Measurements from ENCODE around the gene TRAF3IP3.
A peak's percentile ranks its signal among the peaks of the same experiment; 100 is the strongest.

Gene TRAF3IP3

DNA sequence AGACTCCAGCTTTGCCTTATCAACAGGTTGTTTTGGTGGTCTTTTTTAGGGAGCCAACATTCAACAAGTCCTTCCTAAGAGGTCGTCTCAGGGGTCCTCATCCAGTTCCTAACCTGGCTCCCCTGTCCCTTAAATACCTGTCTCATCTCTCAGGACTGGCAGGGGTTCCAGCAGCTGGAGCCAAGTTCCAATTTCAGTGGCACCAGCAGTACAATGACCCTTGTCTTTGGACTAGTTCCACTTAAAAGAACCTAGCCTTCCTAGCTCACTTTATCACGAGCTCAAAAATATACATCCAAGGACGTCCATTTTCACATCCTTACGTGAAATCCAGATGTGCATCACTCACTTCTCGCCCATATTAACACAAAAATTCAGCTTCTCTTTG lies 18.7 kb upstream of the TRAF3IP3 start:
- DNase-seq: no peak

DNA sequence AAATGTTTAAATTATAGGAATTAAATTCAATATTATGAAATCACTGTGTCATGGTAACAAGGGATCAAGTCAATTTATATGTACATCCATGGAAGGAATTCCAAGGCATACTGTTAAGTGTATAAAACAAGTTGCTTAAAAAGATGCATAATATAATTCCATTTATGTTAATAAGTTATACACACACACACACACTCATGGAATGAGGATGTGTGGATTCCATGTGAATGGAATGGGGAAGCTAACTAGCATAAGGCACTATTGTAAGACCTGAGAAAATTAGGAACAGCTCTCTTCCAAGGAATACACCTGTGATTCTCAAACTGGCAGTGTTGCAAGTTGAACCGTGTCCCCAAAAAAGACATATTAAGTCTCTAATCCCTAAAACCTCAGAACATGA lies 17.6 kb upstream of the TRAF3IP3 start:
- DNase-seq: no peak

DNA sequence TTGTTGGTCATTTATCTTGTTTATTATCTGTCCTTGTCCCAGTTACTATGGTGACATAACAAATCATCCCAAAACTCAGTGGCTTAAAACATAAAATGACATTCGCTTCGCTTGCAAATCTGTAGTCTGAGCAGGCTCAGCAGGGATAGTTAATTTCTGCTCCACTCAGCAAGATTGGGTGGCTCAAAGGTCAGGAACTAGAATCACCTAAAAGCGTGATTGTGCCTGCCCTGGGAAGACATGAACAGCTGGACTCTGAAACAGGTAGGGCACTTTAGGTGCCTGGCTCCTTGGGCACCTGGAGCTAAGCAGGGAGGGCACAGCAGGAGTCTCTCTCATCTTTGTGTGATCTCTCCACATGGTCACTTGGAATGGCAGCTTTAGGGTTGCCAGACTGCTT lies 14.7 kb upstream of the TRAF3IP3 start:
- no peak for DNase-seq

DNA sequence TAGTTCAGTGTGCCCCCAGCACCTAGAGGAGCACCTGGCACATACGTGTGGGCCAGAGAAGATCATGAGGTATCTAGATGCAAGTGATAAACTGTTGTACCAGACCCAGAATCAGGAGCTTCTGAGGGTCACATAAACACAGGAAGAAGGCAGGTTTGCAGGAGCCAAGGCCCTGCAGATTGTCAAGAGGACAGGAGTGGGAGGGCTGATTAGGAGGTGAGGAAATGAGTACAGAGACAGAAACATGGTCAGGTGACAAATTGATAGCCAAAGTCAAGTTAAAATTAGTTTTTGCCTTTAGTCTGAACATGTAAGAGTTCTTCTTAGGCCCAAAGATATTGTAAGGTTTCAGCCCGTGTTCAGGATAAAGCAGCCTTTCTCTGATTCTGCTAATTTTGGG lies 14.0 kb upstream of the TRAF3IP3 start:
- DNase-seq: no peak

GRCh38 chr1:209742409-209743144 lies 13.3 kb upstream of the TRAF3IP3 start:
- DNase-seq: no peak

GRCh38 chr1:209743145-209743482 lies 12.7 kb upstream of the TRAF3IP3 start:
- peak in 13 of 56 donors; percentile 1 to 64 (median 21) for DNase-seq

DNA sequence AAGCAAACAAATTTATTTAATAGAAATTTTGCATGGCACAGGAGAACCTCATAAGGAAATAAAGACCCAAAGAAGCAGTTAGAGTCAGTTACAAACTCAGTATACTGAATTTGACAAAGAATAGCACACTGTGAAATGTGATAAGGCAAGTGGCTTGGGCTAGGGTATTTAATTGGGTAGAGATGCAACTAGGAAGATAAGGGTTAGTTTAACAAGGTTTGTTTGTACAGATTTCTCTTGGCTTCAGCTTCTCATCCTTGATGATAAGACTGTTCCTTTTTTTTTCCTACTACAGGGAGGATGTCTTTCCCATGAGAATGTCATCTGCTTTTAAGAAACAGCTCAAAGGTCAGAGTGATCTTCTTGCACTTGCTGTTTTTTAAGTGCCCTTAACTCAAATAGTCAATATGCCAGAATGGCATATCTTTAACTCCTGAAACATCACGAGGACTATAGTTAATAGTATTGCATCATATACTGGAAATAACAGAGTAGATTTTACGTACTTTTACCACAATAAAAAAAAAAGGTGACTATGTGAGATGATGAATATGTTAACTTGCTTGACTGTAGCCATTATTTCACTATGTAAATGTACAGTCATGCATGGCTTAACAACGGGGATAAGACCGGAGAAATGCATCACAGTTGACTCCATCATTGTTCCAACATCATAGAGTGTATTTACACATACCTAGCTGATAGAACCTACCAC lies 9.2 kb upstream of the TRAF3IP3 start:
- DNase-seq: no peak

DNA sequence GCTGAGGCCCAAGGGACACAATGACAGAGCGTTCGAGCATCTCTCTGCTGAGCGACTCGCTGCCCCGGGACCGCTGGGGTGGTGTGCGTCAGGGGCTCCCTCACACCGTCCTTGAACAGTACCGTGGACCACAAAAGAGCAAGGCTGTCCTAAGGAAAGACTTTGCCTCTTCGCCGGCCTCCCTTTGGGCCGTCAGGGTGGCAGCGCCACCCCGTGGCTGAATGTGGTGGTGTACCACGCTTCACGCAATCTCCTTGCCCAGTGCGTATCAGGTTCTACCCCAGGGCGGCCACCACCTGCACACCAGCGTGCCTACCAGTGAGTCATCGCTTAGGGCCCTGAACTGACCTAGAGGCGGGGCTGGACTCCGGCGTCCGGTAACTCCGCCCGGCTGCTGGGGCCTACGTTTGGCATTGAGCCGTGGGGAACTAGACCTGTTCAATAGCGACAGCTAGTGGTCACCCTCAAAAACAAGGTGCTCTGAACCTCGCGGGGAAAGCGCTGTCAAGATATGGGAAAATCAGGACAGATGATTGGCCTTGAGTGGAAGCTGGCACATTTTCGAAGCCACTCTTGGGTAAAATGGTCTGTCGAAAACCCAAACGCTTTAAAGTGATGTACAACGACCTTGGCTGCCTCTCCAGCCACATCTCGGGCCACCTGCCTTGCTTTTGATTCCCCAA lies 8.1 kb upstream of the TRAF3IP3 start:
- peak in 55 of 56 donors; percentile 26 to 93 (median 73) for DNase-seq

GRCh38 chr1:209748620-209749019 lies 7.2 kb upstream of the TRAF3IP3 start:
- DNase-seq: no peak

DNA sequence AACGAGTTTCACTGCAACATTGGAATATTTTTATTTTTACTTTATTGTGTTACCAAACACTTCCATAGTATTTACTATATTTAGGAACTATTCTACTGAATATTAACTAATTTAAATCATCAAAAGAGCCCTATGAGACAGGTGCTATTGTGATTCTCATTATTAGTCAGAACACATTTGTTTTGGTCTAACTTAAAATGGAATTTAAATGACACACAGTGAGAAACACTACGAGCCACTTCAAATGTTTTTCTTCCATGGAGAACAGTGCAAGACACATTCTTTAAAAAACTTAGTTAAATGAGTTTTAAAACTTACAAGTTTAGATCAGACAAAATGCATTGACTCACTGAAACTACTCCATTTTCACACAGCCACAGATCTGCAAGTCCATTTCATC lies 6.6 kb upstream of the TRAF3IP3 start:
- no peak for DNase-seq

GRCh38 chr1:209749670-209750323 lies 6.1 kb upstream of the TRAF3IP3 start:
- DNase-seq: no peak

DNA sequence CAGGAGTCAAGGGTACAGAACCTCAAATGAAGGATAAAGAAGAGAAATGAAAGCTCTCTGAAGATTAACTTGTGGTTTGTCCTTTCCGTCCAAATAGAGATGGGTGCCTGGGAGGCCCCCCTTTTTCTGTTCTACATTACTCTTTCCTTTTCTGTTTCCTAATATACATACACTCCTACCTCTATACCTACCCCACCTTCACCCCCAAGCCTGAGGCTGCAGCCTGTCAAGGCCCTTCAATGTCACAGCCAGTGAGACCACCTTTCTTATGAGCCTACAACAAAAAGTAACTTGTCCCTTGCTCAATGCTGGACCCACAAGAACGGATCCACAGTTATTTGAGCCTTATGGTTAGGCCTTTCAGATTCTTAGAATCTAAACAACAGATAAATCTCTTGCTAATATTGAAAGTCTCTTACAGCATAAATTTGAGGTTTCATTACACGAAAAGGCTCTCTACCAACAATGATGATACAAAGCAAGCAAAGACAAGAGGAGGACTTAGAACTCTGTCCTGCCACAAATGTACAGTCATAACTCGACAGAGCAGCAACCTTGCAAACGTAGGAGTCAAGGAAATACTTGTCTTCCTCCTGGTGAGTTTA lies 4.1 kb upstream of the TRAF3IP3 start:
- DNase-seq: no peak

DNA sequence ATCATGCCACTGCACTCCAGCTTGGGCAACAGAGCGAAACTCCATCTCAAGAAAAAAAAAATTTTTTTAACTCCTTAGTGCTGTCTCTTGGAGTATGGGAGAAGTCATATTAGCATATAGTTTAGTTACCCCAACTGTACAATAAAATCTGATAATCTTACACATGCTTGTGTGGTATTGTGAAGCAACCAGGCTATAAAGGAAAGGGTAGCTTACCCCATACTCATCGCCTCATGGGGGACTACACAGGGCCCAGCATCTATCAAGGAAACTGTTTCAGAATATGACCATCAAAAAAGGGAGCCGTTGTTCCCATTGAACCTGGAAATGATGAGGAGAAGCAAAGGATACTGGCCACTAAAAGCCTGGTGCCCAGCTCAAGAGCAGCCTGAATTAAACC lies 3.0 kb upstream of the TRAF3IP3 start:
- DNase-seq: no peak

DNA sequence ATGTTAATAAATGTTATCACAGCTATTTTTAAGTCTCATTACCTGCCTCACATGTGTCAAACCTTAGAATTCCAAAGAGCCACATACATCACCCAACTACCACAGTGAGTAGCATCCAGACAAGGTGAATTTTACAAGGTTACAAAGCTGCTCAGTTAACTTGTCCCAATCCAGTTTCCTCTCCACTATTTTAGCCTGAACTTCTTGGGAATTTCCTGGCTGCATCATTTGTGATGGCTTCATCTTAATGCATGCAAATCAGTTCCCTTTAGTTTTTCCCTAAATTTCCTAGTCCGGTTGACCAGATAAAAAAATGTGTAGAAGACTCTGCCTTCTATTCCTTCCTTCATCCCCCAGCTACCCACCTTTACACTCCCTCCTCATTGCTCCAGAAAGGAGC lies 597 bp upstream of the TRAF3IP3 start:
- DNase-seq: no peak

DNA sequence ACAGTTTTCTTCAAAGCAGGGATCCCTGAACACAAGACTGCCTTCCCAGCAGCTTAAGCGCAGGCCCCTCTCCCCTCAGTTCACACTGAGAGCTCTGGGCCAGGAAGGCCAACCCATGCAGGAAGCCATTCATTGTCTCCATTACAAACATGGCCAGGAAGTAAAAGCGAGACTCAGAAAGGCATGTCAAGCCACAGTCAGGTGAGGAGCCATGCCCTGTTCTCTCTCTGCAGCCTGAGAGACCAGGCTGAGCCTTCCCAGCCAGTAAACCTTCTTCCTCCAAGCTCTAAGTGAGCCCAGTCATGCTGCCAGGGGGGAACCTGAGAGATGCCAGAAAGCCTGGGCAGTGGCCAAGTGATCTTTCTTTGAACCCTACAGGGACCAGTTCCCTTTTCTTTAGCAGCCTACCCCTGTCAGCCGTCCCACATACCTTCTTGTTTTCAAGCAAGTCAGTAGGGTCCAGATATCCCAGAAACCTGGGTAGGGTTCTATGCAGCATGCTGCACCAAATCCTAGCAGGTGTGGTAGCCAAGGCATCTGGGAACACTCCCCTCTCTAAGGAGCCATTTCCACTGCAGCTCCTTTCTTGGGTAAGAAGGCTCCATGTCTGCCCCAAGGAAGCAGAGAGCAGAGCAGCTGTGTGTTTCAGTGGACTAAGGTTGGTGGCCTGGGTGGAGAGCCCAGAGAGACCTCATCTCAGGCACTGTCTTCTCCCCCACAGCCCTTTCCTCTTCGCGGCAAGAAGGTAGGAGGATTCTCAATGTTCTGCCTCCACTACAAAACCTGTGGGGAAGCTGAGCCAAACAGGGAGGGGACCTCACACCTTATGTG lies 977 bp downstream of the TRAF3IP3 start:
- peak in 13 of 56 donors; percentile 8 to 48 (median 16) for DNase-seq

DNA sequence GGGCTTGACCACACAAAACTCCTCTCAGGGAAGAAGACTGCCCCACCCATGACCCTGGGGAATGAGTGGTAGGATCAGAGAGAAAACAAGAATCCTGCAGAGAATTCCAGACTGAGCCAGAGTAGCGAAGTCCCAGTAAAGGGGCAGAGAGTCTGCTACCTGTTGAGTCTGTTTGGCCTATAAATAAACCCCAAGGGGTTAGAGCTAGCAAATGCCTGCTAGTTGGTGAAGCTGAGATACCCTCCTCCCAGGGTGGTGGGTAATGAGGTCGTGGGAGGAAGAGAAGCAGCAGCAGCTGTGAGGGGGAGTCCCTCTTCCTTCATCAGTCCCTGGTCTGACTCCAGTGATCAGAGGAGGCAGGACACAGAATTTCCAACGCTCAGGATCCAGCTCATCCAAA lies 2.5 kb downstream of the TRAF3IP3 start:
- no peak for DNase-seq

- no peak for DNase-seq
These were observed 4.0 kb downstream of the TRAF3IP3 start for GRCh38 chr1:209759829-209760359.

DNA sequence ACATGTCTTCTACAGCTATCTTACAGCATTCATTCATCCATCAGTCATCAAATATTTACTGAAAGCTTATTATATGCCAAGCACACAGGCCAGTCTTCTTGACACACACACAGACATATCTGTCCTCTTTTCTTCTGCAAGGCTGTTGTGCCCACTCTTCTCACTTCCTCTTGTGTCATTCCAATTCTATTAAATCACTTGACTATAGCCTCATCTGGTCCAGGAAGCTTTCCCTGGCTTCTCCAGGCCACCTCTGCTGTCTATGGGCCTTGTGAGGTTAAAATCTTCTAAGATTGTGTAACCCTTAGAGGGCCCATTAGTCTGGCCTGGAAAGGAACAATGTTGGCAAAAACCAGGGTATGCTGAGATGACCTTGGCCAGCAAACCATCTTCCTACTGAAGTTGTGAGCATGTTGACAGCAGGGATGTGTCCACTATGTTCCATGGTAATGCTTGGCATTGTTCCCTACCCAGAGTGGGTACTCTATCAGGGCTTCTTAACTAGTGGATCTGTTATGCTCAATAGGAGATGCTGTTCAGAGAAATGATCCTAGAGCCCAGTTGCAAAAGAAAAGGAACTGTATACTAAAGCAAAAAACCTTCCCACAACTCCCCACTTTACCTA lies 5.3 kb downstream of the TRAF3IP3 start:
- no peak for DNase-seq

DNA sequence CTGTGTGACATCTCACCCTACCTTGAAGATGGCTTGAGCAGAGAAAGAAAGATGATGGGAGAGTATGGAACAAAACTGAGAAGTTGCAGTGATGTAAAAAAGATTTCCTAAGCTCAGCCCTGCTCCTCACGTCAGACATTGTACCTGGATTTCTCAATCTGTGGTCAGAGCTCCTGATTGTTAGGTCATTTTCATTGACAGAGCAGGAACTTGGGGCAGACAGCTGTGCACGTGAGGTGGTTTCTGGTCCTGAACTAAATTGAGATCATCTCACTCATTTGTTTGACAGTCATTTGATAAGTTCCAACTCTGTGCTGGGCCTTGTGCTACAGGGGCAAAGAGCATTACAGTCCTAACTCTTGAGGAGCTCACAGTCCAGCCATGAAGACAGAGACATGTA lies 10.2 kb downstream of the TRAF3IP3 start:
- no peak for DNase-seq

DNA sequence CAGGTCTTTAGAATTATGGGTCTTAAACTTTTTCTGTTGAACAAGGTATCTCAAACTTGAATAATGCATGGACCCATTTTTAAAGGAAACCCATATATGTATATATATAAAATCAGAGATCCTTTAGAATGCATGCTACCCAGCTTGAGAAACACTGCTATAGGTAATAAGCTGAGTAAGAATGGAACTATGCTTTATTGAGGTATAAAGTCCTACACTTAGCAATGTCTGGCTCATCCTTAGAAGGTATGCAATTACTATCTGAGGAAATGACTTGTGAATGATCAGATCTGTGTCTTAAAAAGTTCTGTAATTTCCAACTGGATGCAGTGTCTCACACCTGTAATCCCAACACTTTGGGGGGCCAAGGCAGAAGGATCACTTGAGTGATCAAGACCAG lies 11.2 kb downstream of the TRAF3IP3 start:
- DNase-seq: no peak
